ENCODE data around the gene MRPL1.
A peak's percentile ranks its signal among the peaks of the same experiment; 100 is the strongest.

DNA sequence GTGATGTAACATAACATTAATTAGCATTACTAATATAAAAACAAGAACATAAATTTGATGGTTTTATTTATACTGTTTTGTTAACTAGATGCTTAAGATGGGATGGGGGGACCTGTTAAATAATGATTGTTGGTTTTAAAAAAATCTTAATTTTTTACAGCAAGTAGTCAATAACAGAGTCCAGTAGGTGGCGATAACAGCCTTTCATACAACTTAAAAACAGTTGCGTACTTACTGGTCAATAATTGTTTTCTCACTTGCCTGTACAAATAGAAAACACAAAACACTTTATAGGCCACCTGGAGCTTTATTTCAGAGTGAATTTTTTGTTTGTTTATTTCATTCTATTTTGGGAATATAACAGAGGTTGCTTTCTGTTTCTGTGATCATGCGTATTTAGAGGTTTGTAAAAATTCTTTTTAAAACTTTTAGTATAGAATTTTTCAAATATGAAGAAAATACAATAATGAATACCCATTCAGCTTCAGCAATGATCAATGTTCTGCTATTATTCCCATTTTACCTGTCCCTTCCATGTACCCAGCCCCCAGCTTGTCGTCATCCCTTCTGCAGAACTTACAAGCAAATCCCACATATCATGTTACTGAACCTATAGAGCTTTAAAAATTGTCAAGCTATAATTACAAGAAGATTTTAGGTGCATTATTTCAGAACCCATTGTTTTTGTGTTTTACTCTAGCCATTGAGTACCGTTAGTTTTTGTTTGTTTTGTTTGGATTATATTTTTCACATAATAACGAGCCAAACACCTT, 97.1 kb downstream of the MRPL1 start:
- TF ChIP-seq, protein P1, sequence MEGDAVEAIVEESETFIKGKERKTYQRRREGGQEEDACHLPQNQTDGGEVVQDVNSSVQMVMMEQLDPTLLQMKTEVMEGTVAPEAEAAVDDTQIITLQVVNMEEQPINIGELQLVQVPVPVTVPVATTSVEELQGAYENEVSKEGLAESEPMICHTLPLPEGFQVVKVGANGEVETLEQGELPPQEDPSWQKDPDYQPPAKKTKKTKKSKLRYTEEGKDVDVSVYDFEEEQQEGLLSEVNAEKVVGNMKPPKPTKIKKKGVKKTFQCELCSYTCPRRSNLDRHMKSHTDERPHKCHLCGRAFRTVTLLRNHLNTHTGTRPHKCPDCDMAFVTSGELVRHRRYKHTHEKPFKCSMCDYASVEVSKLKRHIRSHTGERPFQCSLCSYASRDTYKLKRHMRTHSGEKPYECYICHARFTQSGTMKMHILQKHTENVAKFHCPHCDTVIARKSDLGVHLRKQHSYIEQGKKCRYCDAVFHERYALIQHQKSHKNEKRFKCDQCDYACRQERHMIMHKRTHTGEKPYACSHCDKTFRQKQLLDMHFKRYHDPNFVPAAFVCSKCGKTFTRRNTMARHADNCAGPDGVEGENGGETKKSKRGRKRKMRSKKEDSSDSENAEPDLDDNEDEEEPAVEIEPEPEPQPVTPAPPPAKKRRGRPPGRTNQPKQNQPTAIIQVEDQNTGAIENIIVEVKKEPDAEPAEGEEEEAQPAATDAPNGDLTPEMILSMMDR (IDR thresholded peaks at IDR 0.05; ENCODE audit: low read depth, low read length, missing input control): peak; percentile 57
- no peak for TF ChIP-seq HNF4G (IDR thresholded peaks at IDR 0.05)
- TF ChIP-seq, protein P2, sequence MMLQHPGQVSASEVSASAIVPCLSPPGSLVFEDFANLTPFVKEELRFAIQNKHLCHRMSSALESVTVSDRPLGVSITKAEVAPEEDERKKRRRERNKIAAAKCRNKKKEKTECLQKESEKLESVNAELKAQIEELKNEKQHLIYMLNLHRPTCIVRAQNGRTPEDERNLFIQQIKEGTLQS (IDR thresholded peaks at IDR 0.05): no peak
- TF ChIP-seq, protein P3, sequence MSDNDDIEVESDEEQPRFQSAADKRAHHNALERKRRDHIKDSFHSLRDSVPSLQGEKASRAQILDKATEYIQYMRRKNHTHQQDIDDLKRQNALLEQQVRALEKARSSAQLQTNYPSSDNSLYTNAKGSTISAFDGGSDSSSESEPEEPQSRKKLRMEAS (IDR thresholded peaks at IDR 0.05): no peak
- no peak for TF ChIP-seq EGR1 (IDR thresholded peaks at IDR 0.05; ENCODE audit: low read depth in 2 of 2)
- no peak for TF ChIP-seq YY1 (IDR thresholded peaks at IDR 0.05)
- TF ChIP-seq, protein P4, sequence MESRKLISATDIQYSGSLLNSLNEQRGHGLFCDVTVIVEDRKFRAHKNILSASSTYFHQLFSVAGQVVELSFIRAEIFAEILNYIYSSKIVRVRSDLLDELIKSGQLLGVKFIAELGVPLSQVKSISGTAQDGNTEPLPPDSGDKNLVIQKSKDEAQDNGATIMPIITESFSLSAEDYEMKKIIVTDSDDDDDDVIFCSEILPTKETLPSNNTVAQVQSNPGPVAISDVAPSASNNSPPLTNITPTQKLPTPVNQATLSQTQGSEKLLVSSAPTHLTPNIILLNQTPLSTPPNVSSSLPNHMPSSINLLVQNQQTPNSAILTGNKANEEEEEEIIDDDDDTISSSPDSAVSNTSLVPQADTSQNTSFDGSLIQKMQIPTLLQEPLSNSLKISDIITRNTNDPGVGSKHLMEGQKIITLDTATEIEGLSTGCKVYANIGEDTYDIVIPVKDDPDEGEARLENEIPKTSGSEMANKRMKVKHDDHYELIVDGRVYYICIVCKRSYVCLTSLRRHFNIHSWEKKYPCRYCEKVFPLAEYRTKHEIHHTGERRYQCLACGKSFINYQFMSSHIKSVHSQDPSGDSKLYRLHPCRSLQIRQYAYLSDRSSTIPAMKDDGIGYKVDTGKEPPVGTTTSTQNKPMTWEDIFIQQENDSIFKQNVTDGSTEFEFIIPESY (IDR thresholded peaks at IDR 0.05): no peak
- no peak for TF ChIP-seq GABPA (IDR thresholded peaks at IDR 0.05 in 1 of 2, conservative IDR thresholded peaks at IDR 0.05 in 1 of 2)
- no peak for TF ChIP-seq FOXA1 (IDR thresholded peaks at IDR 0.05)
- no peak for TF ChIP-seq SP1 (IDR thresholded peaks at IDR 0.05)
- TF ChIP-seq RAD21 (IDR thresholded peaks at IDR 0.05): peak; percentile 83 to 84
- TF ChIP-seq, protein P5, sequence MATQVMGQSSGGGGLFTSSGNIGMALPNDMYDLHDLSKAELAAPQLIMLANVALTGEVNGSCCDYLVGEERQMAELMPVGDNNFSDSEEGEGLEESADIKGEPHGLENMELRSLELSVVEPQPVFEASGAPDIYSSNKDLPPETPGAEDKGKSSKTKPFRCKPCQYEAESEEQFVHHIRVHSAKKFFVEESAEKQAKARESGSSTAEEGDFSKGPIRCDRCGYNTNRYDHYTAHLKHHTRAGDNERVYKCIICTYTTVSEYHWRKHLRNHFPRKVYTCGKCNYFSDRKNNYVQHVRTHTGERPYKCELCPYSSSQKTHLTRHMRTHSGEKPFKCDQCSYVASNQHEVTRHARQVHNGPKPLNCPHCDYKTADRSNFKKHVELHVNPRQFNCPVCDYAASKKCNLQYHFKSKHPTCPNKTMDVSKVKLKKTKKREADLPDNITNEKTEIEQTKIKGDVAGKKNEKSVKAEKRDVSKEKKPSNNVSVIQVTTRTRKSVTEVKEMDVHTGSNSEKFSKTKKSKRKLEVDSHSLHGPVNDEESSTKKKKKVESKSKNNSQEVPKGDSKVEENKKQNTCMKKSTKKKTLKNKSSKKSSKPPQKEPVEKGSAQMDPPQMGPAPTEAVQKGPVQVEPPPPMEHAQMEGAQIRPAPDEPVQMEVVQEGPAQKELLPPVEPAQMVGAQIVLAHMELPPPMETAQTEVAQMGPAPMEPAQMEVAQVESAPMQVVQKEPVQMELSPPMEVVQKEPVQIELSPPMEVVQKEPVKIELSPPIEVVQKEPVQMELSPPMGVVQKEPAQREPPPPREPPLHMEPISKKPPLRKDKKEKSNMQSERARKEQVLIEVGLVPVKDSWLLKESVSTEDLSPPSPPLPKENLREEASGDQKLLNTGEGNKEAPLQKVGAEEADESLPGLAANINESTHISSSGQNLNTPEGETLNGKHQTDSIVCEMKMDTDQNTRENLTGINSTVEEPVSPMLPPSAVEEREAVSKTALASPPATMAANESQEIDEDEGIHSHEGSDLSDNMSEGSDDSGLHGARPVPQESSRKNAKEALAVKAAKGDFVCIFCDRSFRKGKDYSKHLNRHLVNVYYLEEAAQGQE (IDR thresholded peaks at IDR 0.05): no peak
